ENCODE results near the gene SNTB2.

GRCh38 chr16:69348222-69348621, 161.3 kb downstream of the SNTB2 start:
- no peak for TF ChIP-seq YY1 (IDR thresholded peaks at IDR 0.05; ENCODE audit: insufficient read depth, insufficient read length)
- no peak for TF ChIP-seq ZNF274 (IDR thresholded peaks at IDR 0.05; ENCODE audit: low read depth, low read length)
- no peak for TF ChIP-seq SUZ12 (IDR thresholded peaks at IDR 0.05; ENCODE audit: extremely low read depth, insufficient read depth, insufficient read length)

Measured in NT2/D1 (cell line).